Osteoblast (primary cell): ENCODE results near the gene TMOD1. TPM values are rescaled to one million over a fixed set of nuclear protein-coding genes. Genes with fewer than 3 reads are reported as not detected.
A peak's percentile ranks its signal among the peaks of the same experiment; 100 is the strongest.

Experiments used
- DNase-seq: peaks from one replicate; pipeline ENCODE4 v3.0.0; 2011; ENCODE audit warnings: low spot score, mixed read lengths; ENCODE audit not compliant: insufficient read length; ENCODE audit errors: missing footprints
- H2AFZ ChIP-seq: 2 replicates; pipeline ENCODE4 v1.6.0; 2011; ENCODE audit warnings: mild to moderate bottlenecking, low read length
- H3K27ac ChIP-seq: 2 replicates; pipeline ENCODE4 v1.5.1; 2011; ENCODE audit warnings: mild to moderate bottlenecking, low read depth, low read length, moderate library complexity
- H3K27me3 ChIP-seq: 2 replicates; pipeline ENCODE4 v1.6.0; 2012; ENCODE audit warnings: mild to moderate bottlenecking, control low read depth, inconsistent platforms, low read length, moderate library complexity; ENCODE audit not compliant: insufficient read depth
- H3K36me3 ChIP-seq: 2 replicates; pipeline ENCODE4 v1.5.1; 2011; ENCODE audit warnings: mild to moderate bottlenecking, low read length, control low read depth, moderate library complexity; ENCODE audit not compliant: insufficient read depth
- H3K4me1 ChIP-seq: 2 replicates; pipeline ENCODE4 v1.5.1; 2011; ENCODE audit warnings: mild to moderate bottlenecking, low read length, control low read depth, moderate library complexity; ENCODE audit not compliant: insufficient read depth
- H3K4me2 ChIP-seq: 2 replicates; pipeline ENCODE4 v1.6.0; 2011; ENCODE audit warnings: mild to moderate bottlenecking, low read length; ENCODE audit not compliant: insufficient read depth
- H3K4me3 ChIP-seq: fragments of 200-600 bp; sonication (generic); 3 replicates; pipeline ENCODE4 v1.5.1; 2012; ENCODE audit warnings: mild to moderate bottlenecking, low read length, inconsistent platforms; ENCODE audit not compliant: insufficient read depth
- H3K79me2 ChIP-seq: 2 replicates; pipeline ENCODE4 v1.6.0; 2012; ENCODE audit warnings: mild to moderate bottlenecking, low read length, control low read depth, inconsistent platforms; ENCODE audit not compliant: insufficient read depth
- H3K9me3 ChIP-seq: 2 replicates; pipeline ENCODE4 v1.5.1; 2011; ENCODE audit warnings: low read depth, low read length, control low read depth
- H4K20me1 ChIP-seq: 2 replicates; pipeline ENCODE4 v1.6.0; 2012; ENCODE audit warnings: mild to moderate bottlenecking, low read length, control low read depth; ENCODE audit not compliant: insufficient read depth
- CTCF ChIP-seq: IDR thresholded peaks from 2 replicates; pipeline ENCODE4 v1.5.1; 2011; ENCODE audit warnings: mild to moderate bottlenecking, low read depth, low read length, moderate library complexity; ENCODE audit errors: extremely low read depth
- total RNA-seq: library from RNA; depleted of rRNA; stranded (reverse); fragments of >200 nt; gene quantifications from 2 replicates; pipeline ENCODE4 v1.2.3, GENCODE V29; 2012

The TMOD1 gene
- total RNA-seq, 1 donor: not detected

GRCh38 chr9:97510797-97511654 lies 9.6 kb downstream of the TMOD1 start:
- Histone ChIP-seq H4K20me1 (no peaks in the 10 kb centered on the region), H3K9me3 (no peaks in the 10 kb centered on the region), H2AFZ (no peak overlapping the region), H3K36me3 (no peaks in the 10 kb centered on the region), H3K4me1 (no peaks in the 10 kb centered on the region), H3K27me3 (peaks cover 10% of the 10 kb centered on the region), H3K4me2 (no peak overlapping the region), H3K4me3 (no peak overlapping the region), H3K27ac (no peak overlapping the region), H3K79me2 (no peaks in the 10 kb centered on the region)
- peak; percentile 30 for DNase-seq
- TF ChIP-seq CTCF: no peak

DNA sequence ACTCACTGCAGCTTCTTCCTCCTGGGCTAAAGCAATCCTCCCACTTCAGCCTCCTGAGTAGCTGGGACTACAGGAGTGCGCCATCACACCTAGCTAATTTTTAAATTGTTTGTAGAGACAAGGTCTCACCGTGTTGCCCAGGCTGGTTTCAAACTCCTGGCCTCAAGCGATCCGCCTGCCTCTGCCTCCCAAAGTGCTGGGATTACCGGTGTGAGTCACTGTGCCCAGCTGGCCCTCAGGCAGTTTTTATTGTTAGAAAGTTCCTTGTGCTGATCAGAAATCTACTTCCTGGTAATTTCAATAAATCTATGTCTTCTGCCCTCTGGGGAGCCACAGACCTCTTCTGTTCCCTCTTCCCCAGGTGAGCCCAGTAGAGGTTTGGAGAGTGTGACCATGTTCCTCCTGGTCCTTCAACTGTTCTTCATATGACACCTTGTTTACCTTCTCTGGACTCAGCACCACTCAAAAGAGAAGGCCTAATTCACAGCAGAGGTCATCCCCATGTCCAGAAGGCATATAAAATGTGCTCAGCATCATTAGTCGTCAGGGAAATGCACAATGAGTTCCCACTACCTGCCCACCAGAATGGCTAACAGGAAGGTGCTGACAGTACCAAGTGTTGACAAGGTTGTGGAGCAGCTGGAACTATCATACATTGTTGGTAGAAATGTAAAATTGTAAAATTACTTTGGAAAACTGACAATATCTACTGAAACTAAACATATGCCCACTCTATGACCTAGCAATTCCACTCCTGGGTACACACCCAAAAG lies 10.4 kb downstream of the TMOD1 start:
- Histone ChIP-seq H3K79me2 (no peaks in the 10 kb centered on the region), H3K9me3 (no peaks in the 10 kb centered on the region), H3K4me3 (no peak overlapping the region), H4K20me1 (no peaks in the 10 kb centered on the region), H3K4me1 (no peaks in the 10 kb centered on the region), H2AFZ (no peak overlapping the region), H3K27me3 (peaks cover 9% of the 10 kb centered on the region), H3K36me3 (no peaks in the 10 kb centered on the region), H3K27ac (no peak overlapping the region), H3K4me2 (no peak overlapping the region)
- no peak for DNase-seq
- TF ChIP-seq CTCF: no peak

DNA sequence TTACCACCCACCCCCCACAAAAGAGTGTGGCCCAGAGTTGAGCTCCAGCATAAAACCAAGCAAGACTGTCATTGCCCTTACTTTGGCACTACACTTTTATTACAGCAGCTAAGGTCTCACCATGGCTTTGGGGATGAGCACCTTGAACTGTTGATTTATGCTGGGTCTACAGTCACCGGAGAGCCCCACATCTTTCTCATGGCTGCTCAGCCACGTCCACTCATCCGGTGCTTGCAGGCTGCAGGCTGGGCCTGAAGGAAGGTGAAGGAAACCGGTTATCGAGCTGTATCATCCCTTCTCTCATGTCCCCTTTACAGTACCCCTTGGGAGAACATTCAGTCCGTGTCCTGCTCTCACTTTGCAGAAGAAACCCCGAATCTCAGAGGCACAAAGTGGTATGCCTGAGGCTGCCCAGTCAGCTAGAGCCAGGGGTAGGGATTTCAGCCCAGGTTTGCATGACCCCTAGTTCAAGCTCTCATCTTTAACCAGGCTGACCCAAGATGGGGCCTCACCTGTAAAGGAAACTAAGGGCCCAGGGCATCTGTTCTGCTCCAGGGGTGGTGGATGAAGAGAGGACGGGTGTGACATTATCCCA lies 11.6 kb downstream of the TMOD1 start:
- Histone ChIP-seq H2AFZ (no peak overlapping the region), H3K36me3 (no peaks in the 10 kb centered on the region), H3K4me1 (no peaks in the 10 kb centered on the region), H3K4me2 (no peak overlapping the region), H3K9me3 (no peaks in the 10 kb centered on the region), H3K27me3 (peaks cover 10% of the 10 kb centered on the region), H3K27ac (no peak overlapping the region), H4K20me1 (no peaks in the 10 kb centered on the region), H3K4me3 (no peak overlapping the region), H3K79me2 (no peaks in the 10 kb centered on the region)
- DNase-seq: no peak
- no peak for TF ChIP-seq CTCF

- H4K20me1 ChIP-seq: no peaks in the 10 kb centered on the region
- no peaks in the 10 kb centered on the region for H3K79me2 ChIP-seq
- TF ChIP-seq CTCF: no peak
Observed at GRCh38 chr9:97514531-97514930, 13.1 kb downstream of the TMOD1 start.

More at GRCh38 chr9:97514531-97514930, 13.1 kb downstream of the TMOD1 start:
- Histone ChIP-seq H3K9me3 (no peaks in the 10 kb centered on the region), H3K27me3 (peaks cover 10% of the 10 kb centered on the region), H3K4me2 (no peak overlapping the region), H3K4me1 (peaks cover 5% of the 10 kb centered on the region), H3K27ac (no peak overlapping the region), H2AFZ (no peak overlapping the region), H3K4me3 (no peak overlapping the region), H3K36me3 (no peaks in the 10 kb centered on the region)
- DNase-seq: no peak
